ENCODE results near the gene SAMD15.

The SAMD15 gene

GRCh38 chr14:77375164-77375950 is 1.8 kb upstream of the SAMD15 start:
- H3K4me1 ChIP-seq (ENCODE audit: control insufficient read depth in 5 of 5, insufficient read depth in 5 of 5, low read length in 5 of 5) = peaks cover 0 to 20% (median 17%) of the 10 kb centered on the region in 5 donors
- no peaks in the 10 kb centered on the region for H3K9me3 ChIP-seq (ENCODE audit: control insufficient read depth in 5 of 5, low read length in 5 of 5)
- peak overlapping the region in 3 of 5 donors; percentile 90 to 97 (median 90) for H3K9ac ChIP-seq (ENCODE audit: low read length in 5 of 5)
- no peaks in the 10 kb centered on the region for H3K27me3 ChIP-seq (ENCODE audit: control insufficient read depth in 5 of 5, insufficient read depth in 4 of 5, low read length in 5 of 5)
- H3K4me3 ChIP-seq (ENCODE audit: low read depth in 1 of 5, low read length in 5 of 5) = peak overlapping the region in 4 of 5 donors; percentile 13 to 82 (median 46)
- no peaks in the 10 kb centered on the region for H3K36me3 ChIP-seq (ENCODE audit: control insufficient read depth in 5 of 5, insufficient read depth in 5 of 5, low read length in 5 of 5)
- H3K27ac ChIP-seq (ENCODE audit: low read depth, low read length) = no peak overlapping the region

- H3K9me3 ChIP-seq (ENCODE audit: control insufficient read depth in 5 of 5, low read length in 5 of 5) = no peaks in the 10 kb centered on the region
- H3K4me1 ChIP-seq (ENCODE audit: control insufficient read depth in 5 of 5, insufficient read depth in 5 of 5, low read length in 5 of 5) = peaks cover 0 to 20% (median 17%) of the 10 kb centered on the region in 5 donors
- H3K4me3 ChIP-seq (ENCODE audit: low read depth in 1 of 5, low read length in 5 of 5) = peak overlapping the region; percentile 74 to 99 (median 93)
- no peaks in the 10 kb centered on the region for H3K27me3 ChIP-seq (ENCODE audit: control insufficient read depth in 5 of 5, insufficient read depth in 4 of 5, low read length in 5 of 5)
- peak overlapping the region; percentile 79 to 97 (median 90) for H3K9ac ChIP-seq (ENCODE audit: low read length in 5 of 5)
- H3K27ac ChIP-seq (ENCODE audit: low read depth, low read length) = peak overlapping the region; percentile 58
- H3K36me3 ChIP-seq (ENCODE audit: control insufficient read depth in 5 of 5, insufficient read depth in 5 of 5, low read length in 5 of 5) = no peaks in the 10 kb centered on the region
These were observed 1.0 kb upstream of the SAMD15 start for GRCh38 chr14:77375973-77376770.

- Histone ChIP-seq H3K9ac (ENCODE audit: low read length in 5 of 5) (peak overlapping the region in 3 of 5 donors; percentile 90 to 97 (median 92)), H3K36me3 (ENCODE audit: control insufficient read depth in 5 of 5, insufficient read depth in 5 of 5, low read length in 5 of 5) (no peaks in the 10 kb centered on the region), H3K4me1 (ENCODE audit: control insufficient read depth in 5 of 5, insufficient read depth in 5 of 5, low read length in 5 of 5) (peaks cover 0 to 20% (median 17%) of the 10 kb centered on the region in 5 donors), H3K4me3 (ENCODE audit: low read depth in 1 of 5, low read length in 5 of 5) (peak overlapping the region; percentile 78 to 99 (median 93)), H3K27me3 (ENCODE audit: control insufficient read depth in 5 of 5, insufficient read depth in 4 of 5, low read length in 5 of 5) (no peaks in the 10 kb centered on the region), H3K9me3 (ENCODE audit: control insufficient read depth in 5 of 5, low read length in 5 of 5) (no peaks in the 10 kb centered on the region), H3K27ac (ENCODE audit: low read depth, low read length) (peak overlapping the region; percentile 58)
These were observed 294 bp downstream of the SAMD15 start for GRCh38 chr14:77377502-77377844.

- Histone ChIP-seq H3K36me3 (ENCODE audit: control insufficient read depth in 5 of 5, insufficient read depth in 5 of 5, low read length in 5 of 5) (no peaks in the 10 kb centered on the region), H3K4me3 (ENCODE audit: low read depth in 1 of 5, low read length in 5 of 5) (no peak overlapping the region), H3K27me3 (ENCODE audit: control insufficient read depth in 5 of 5, insufficient read depth in 4 of 5, low read length in 5 of 5) (no peaks in the 10 kb centered on the region), H3K9me3 (ENCODE audit: control insufficient read depth in 5 of 5, low read length in 5 of 5) (no peaks in the 10 kb centered on the region), H3K9ac (ENCODE audit: low read length in 5 of 5) (no peak overlapping the region), H3K27ac (ENCODE audit: low read depth, low read length) (no peak overlapping the region), H3K4me1 (ENCODE audit: control insufficient read depth in 5 of 5, insufficient read depth in 5 of 5, low read length in 5 of 5) (peaks cover 0 to 20% (median 17%) of the 10 kb centered on the region in 5 donors)
These were observed 1.5 kb downstream of the SAMD15 start for GRCh38 chr14:77378701-77379100.

GRCh38 chr14:77390188-77390587 is 13.0 kb downstream of the SAMD15 start:
- Histone ChIP-seq H3K27me3 (ENCODE audit: control insufficient read depth in 5 of 5, insufficient read depth in 4 of 5, low read length in 5 of 5) (no peaks in the 10 kb centered on the region), H3K4me1 (ENCODE audit: control insufficient read depth in 5 of 5, insufficient read depth in 5 of 5, low read length in 5 of 5) (no peaks in the 10 kb centered on the region), H3K9me3 (ENCODE audit: control insufficient read depth in 5 of 5, low read length in 5 of 5) (no peaks in the 10 kb centered on the region), H3K9ac (ENCODE audit: low read length in 5 of 5) (no peak overlapping the region), H3K27ac (ENCODE audit: low read depth, low read length) (no peak overlapping the region), H3K36me3 (ENCODE audit: control insufficient read depth in 5 of 5, insufficient read depth in 5 of 5, low read length in 5 of 5) (no peaks in the 10 kb centered on the region), H3K4me3 (ENCODE audit: low read depth in 1 of 5, low read length in 5 of 5) (no peak overlapping the region)

GRCh38 chr14:77400216-77400615 is 23.0 kb downstream of the SAMD15 start:
- no peak overlapping the region for H3K9ac ChIP-seq (ENCODE audit: low read length in 5 of 5)
- H3K9me3 ChIP-seq (ENCODE audit: control insufficient read depth in 5 of 5, low read length in 5 of 5) = no peaks in the 10 kb centered on the region
- no peak overlapping the region for H3K4me3 ChIP-seq (ENCODE audit: low read depth in 1 of 5, low read length in 5 of 5)
- no peaks in the 10 kb centered on the region for H3K27me3 ChIP-seq (ENCODE audit: control insufficient read depth in 5 of 5, insufficient read depth in 4 of 5, low read length in 5 of 5)
- H3K36me3 ChIP-seq (ENCODE audit: control insufficient read depth in 5 of 5, insufficient read depth in 5 of 5, low read length in 5 of 5) = no peaks in the 10 kb centered on the region
- no peak overlapping the region for H3K27ac ChIP-seq (ENCODE audit: low read depth, low read length)
- no peaks in the 10 kb centered on the region for H3K4me1 ChIP-seq (ENCODE audit: control insufficient read depth in 5 of 5, insufficient read depth in 5 of 5, low read length in 5 of 5)

- Histone ChIP-seq H3K4me3 (ENCODE audit: low read depth in 1 of 5, low read length in 5 of 5) (no peak overlapping the region), H3K27me3 (ENCODE audit: control insufficient read depth in 5 of 5, insufficient read depth in 4 of 5, low read length in 5 of 5) (no peaks in the 10 kb centered on the region), H3K36me3 (ENCODE audit: control insufficient read depth in 5 of 5, insufficient read depth in 5 of 5, low read length in 5 of 5) (no peaks in the 10 kb centered on the region), H3K9ac (ENCODE audit: low read length in 5 of 5) (no peak overlapping the region), H3K4me1 (ENCODE audit: control insufficient read depth in 5 of 5, insufficient read depth in 5 of 5, low read length in 5 of 5) (peaks cover 0 to 9% (median 0%) of the 10 kb centered on the region in 5 donors), H3K27ac (ENCODE audit: low read depth, low read length) (no peak overlapping the region), H3K9me3 (ENCODE audit: control insufficient read depth in 5 of 5, low read length in 5 of 5) (no peaks in the 10 kb centered on the region)
These were observed 26.6 kb downstream of the SAMD15 start for GRCh38 chr14:77403768-77404167.

GRCh38 chr14:77406086-77406485 is 28.9 kb downstream of the SAMD15 start:
- Histone ChIP-seq H3K27me3 (ENCODE audit: control insufficient read depth in 5 of 5, insufficient read depth in 4 of 5, low read length in 5 of 5) (no peaks in the 10 kb centered on the region), H3K27ac (ENCODE audit: low read depth, low read length) (no peak overlapping the region), H3K36me3 (ENCODE audit: control insufficient read depth in 5 of 5, insufficient read depth in 5 of 5, low read length in 5 of 5) (no peaks in the 10 kb centered on the region), H3K9me3 (ENCODE audit: control insufficient read depth in 5 of 5, low read length in 5 of 5) (no peaks in the 10 kb centered on the region), H3K9ac (ENCODE audit: low read length in 5 of 5) (no peak overlapping the region), H3K4me3 (ENCODE audit: low read depth in 1 of 5, low read length in 5 of 5) (no peak overlapping the region), H3K4me1 (ENCODE audit: control insufficient read depth in 5 of 5, insufficient read depth in 5 of 5, low read length in 5 of 5) (peaks cover 0 to 9% (median 0%) of the 10 kb centered on the region in 5 donors)

GRCh38 chr14:77406718-77407117 is 29.5 kb downstream of the SAMD15 start:
- H3K27me3 ChIP-seq (ENCODE audit: control insufficient read depth in 5 of 5, insufficient read depth in 4 of 5, low read length in 5 of 5) = no peaks in the 10 kb centered on the region
- no peak overlapping the region for H3K27ac ChIP-seq (ENCODE audit: low read depth, low read length)
- H3K4me3 ChIP-seq (ENCODE audit: low read depth in 1 of 5, low read length in 5 of 5) = no peak overlapping the region
- H3K36me3 ChIP-seq (ENCODE audit: control insufficient read depth in 5 of 5, insufficient read depth in 5 of 5, low read length in 5 of 5) = no peaks in the 10 kb centered on the region
- no peak overlapping the region for H3K9ac ChIP-seq (ENCODE audit: low read length in 5 of 5)
- no peaks in the 10 kb centered on the region for H3K9me3 ChIP-seq (ENCODE audit: control insufficient read depth in 5 of 5, low read length in 5 of 5)
- peaks cover 0 to 9% (median 0%) of the 10 kb centered on the region in 5 donors for H3K4me1 ChIP-seq (ENCODE audit: control insufficient read depth in 5 of 5, insufficient read depth in 5 of 5, low read length in 5 of 5)

GRCh38 chr14:77407158-77407557 is 30.0 kb downstream of the SAMD15 start:
- Histone ChIP-seq H3K9me3 (ENCODE audit: control insufficient read depth in 5 of 5, low read length in 5 of 5) (no peaks in the 10 kb centered on the region), H3K9ac (ENCODE audit: low read length in 5 of 5) (no peak overlapping the region), H3K27ac (ENCODE audit: low read depth, low read length) (no peak overlapping the region), H3K4me3 (ENCODE audit: low read depth in 1 of 5, low read length in 5 of 5) (no peak overlapping the region), H3K36me3 (ENCODE audit: control insufficient read depth in 5 of 5, insufficient read depth in 5 of 5, low read length in 5 of 5) (no peaks in the 10 kb centered on the region), H3K4me1 (ENCODE audit: control insufficient read depth in 5 of 5, insufficient read depth in 5 of 5, low read length in 5 of 5) (peaks cover 0 to 9% (median 0%) of the 10 kb centered on the region in 5 donors), H3K27me3 (ENCODE audit: control insufficient read depth in 5 of 5, insufficient read depth in 4 of 5, low read length in 5 of 5) (no peaks in the 10 kb centered on the region)
